KMS-11 (cell line): ENCODE data around the gene MEGF6.

Source experiments
- H2AFZ ChIP-seq: fragments of 200-600 bp; sonication (generic); 2 replicates; pipeline ENCODE4 v1.6.1; 2016; ENCODE audit warnings: antibody characterized with exemption, mixed run types, low read depth
- H3K27ac ChIP-seq: fragments of 200-600 bp; sonication (generic); 2 replicates; pipeline ENCODE4 v1.6.1; 2016; ENCODE audit warnings: mild to moderate bottlenecking, mixed run types
- H3K27me3 ChIP-seq: fragments of 200-600 bp; sonication (generic); 2 replicates; pipeline ENCODE4 v1.6.1; 2017; ENCODE audit warnings: mild to moderate bottlenecking, low read depth, mixed run types, moderate library complexity; ENCODE audit not compliant: insufficient read depth
- H3K36me3 ChIP-seq: fragments of 200-600 bp; sonication (generic); 2 replicates; pipeline ENCODE4 v1.6.1; 2017; ENCODE audit warnings: mild to moderate bottlenecking, mixed run types; ENCODE audit not compliant: insufficient read depth
- H3K4me1 ChIP-seq: fragments of 200-600 bp; sonication (generic); 2 replicates; pipeline ENCODE4 v1.6.1; 2016; ENCODE audit warnings: mild to moderate bottlenecking, low read depth, mixed run types; ENCODE audit not compliant: poor library complexity, severe bottlenecking
- H3K4me2 ChIP-seq: fragments of 200-600 bp; sonication (generic); 2 replicates; pipeline ENCODE4 v1.7.0; 2016; ENCODE audit warnings: mild to moderate bottlenecking, mixed run types
- H3K4me3 ChIP-seq: fragments of 200-600 bp; sonication (generic); IDR thresholded peaks from 2 replicates; pipeline ENCODE4 v1.6.1; 2017; ENCODE audit warnings: low read depth, low read length, mixed read lengths; ENCODE audit not compliant: insufficient read depth
- H3K79me2 ChIP-seq: fragments of 200-600 bp; sonication (generic); 2 replicates; pipeline ENCODE4 v1.6.1; 2016; ENCODE audit warnings: low read depth, mixed run types; ENCODE audit not compliant: insufficient read depth
- H3K9ac ChIP-seq: fragments of 200-600 bp; sonication (generic); 2 replicates; pipeline ENCODE4 v1.6.1; 2016; ENCODE audit warnings: mild to moderate bottlenecking, mixed run types
- H4K20me1 ChIP-seq: fragments of 200-600 bp; sonication (generic); 2 replicates; pipeline ENCODE4 v1.6.1; 2016; ENCODE audit warnings: mild to moderate bottlenecking, mixed run types; ENCODE audit not compliant: insufficient read depth
- TF ChIP-seq, protein P1 (sequence below): fragments of 200-600 bp; sonication (generic); conservative IDR thresholded peaks from 2 replicates; pipeline ENCODE4 v1.6.1; 2017; ENCODE audit warnings: low read depth, mild to moderate bottlenecking, antibody characterized with exemption, low read length, moderate library complexity, mixed read lengths

Gene MEGF6

GRCh38 chr1:3602375-3602774 is 8.9 kb downstream of the MEGF6 start:
- Histone ChIP-seq H3K4me3 (no peak overlapping the region), H3K27me3 (peaks cover 97% of the 10 kb centered on the region), H3K36me3 (no peaks in the 10 kb centered on the region), H2AFZ (no peak overlapping the region), H4K20me1 (no peaks in the 10 kb centered on the region), H3K27ac (no peak overlapping the region), H3K4me2 (no peak overlapping the region), H3K9ac (no peak overlapping the region), H3K79me2 (no peaks in the 10 kb centered on the region), H3K4me1 (no peaks in the 10 kb centered on the region)
- TF ChIP-seq, protein P1, sequence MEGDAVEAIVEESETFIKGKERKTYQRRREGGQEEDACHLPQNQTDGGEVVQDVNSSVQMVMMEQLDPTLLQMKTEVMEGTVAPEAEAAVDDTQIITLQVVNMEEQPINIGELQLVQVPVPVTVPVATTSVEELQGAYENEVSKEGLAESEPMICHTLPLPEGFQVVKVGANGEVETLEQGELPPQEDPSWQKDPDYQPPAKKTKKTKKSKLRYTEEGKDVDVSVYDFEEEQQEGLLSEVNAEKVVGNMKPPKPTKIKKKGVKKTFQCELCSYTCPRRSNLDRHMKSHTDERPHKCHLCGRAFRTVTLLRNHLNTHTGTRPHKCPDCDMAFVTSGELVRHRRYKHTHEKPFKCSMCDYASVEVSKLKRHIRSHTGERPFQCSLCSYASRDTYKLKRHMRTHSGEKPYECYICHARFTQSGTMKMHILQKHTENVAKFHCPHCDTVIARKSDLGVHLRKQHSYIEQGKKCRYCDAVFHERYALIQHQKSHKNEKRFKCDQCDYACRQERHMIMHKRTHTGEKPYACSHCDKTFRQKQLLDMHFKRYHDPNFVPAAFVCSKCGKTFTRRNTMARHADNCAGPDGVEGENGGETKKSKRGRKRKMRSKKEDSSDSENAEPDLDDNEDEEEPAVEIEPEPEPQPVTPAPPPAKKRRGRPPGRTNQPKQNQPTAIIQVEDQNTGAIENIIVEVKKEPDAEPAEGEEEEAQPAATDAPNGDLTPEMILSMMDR: no peak

DNA sequence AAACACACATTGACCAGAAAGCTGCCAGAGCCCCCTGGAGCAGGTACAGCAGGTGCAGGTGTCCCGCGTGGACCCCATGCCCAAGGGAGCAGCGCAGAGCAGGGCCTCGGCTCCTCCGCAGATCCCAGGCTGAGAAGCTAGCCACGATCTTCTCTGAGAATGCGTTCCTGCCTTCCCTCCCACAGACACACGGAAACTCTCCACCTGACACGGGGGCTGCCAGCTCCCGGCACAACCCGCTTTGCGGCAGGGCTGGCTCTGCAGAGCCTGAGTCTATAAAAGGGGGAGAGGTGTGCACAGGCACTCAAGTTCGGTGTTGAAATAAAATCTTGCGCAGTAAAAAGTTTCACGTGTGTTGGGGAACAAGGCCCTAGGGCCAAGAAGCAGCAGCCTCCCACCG is 9.6 kb downstream of the MEGF6 start:
- Histone ChIP-seq H3K9ac (no peak overlapping the region), H3K27me3 (peaks cover 97% of the 10 kb centered on the region), H3K4me2 (no peak overlapping the region), H3K4me1 (no peaks in the 10 kb centered on the region), H3K27ac (no peak overlapping the region), H4K20me1 (no peaks in the 10 kb centered on the region), H2AFZ (no peak overlapping the region), H3K4me3 (no peak overlapping the region), H3K36me3 (no peaks in the 10 kb centered on the region), H3K79me2 (no peaks in the 10 kb centered on the region)
- TF ChIP-seq, protein P1: no peak

GRCh38 chr1:3600354-3600753 is 11.0 kb downstream of the MEGF6 start:
- no peaks in the 10 kb centered on the region for H3K36me3 ChIP-seq

GRCh38 chr1:3599816-3600215 is 11.5 kb downstream of the MEGF6 start:
- no peak overlapping the region for H3K4me2 ChIP-seq
- H3K36me3 ChIP-seq: no peaks in the 10 kb centered on the region
- H2AFZ ChIP-seq: no peak overlapping the region
- no peak overlapping the region for H3K27ac ChIP-seq
- H3K4me1 ChIP-seq: no peaks in the 10 kb centered on the region
- H3K79me2 ChIP-seq: no peaks in the 10 kb centered on the region
- H4K20me1 ChIP-seq: no peaks in the 10 kb centered on the region
- no peak overlapping the region for H3K4me3 ChIP-seq
- peaks cover 91% of the 10 kb centered on the region for H3K27me3 ChIP-seq
- no peak overlapping the region for H3K9ac ChIP-seq
- TF ChIP-seq, protein P1: no peak

More at GRCh38 chr1:3600354-3600753, 11.0 kb downstream of the MEGF6 start:
- Histone ChIP-seq H3K9ac (no peak overlapping the region), H3K4me1 (no peaks in the 10 kb centered on the region), H3K27me3 (peaks cover 91% of the 10 kb centered on the region), H3K4me3 (no peak overlapping the region), H4K20me1 (no peaks in the 10 kb centered on the region), H3K27ac (no peak overlapping the region), H3K4me2 (no peak overlapping the region), H2AFZ (no peak overlapping the region), H3K79me2 (no peaks in the 10 kb centered on the region)
- TF ChIP-seq, protein P1: no peak
